A549 treated with ZK216348 at 1 μM for 4 hours (cell line): Measurements from ENCODE around the gene RAD18. TPM values are rescaled to one million over a fixed set of nuclear protein-coding genes. Genes with fewer than 3 reads are reported as not detected.

ENCODE experiments used
- total RNA-seq: library from RNA; stranded (reverse); fragments of 200-300 nt; extraction: Qiagen RNA extraction; gene quantifications from 5 replicates; pipeline ENCODE4 v1.2.3, GENCODE V29; 2022; ENCODE audit warnings: low read depth

Gene RAD18
- total RNA-seq: 9.4 to 22.4 TPM (median 14.9 TPM) in 5 replicates

GRCh38 chr3:8963137-8963853, at the start of gene RAD18:
TSS of gene RAD18 (minus strand) at chr3:8963472. CDS start at chr3:8963385, 87 bp downstream.

Other genes starting within 250 kb of the RAD18 start
- gene CAV3, start 229.7 kb downstream of the RAD18 start, total RNA-seq: not detected in 5 replicates
- 8.7 to 11.7 TPM (median 10.3 TPM) in 5 replicates for gene OXTR, start 193.9 kb downstream of the RAD18 start, total RNA-seq